Mesenchymal stem cell (in vitro differentiated cells and primary cell): Measurements from ENCODE around the gene DNAJC8.

Experiments
- DNase-seq: peaks from one replicate; pipeline ENCODE4 v3.0.0-alpha.2; 2013
- H2AFZ ChIP-seq: one replicate; pipeline ENCODE4 v1.6.1; 2013; ENCODE audit warnings: low read depth, mild to moderate bottlenecking, control low read depth, inconsistent platforms, low read length, moderate library complexity
- H2AK5ac ChIP-seq: 2 replicates; pipeline ENCODE4 v1.6.1; 2013; ENCODE audit warnings: low read length, moderate library complexity, mild to moderate bottlenecking, inconsistent platforms; ENCODE audit not compliant: severe bottlenecking
- H2BK120ac ChIP-seq: one replicate; pipeline ENCODE4 v1.6.1; 2013; ENCODE audit warnings: low read depth, mild to moderate bottlenecking, inconsistent platforms, low read length, moderate library complexity
- H2BK12ac ChIP-seq, 2 experiments: one replicate each; pipeline ENCODE4 v1.6.1; 2013; ENCODE audit warnings: inconsistent platforms in 2 of 2, low read length in 2 of 2, mild to moderate bottlenecking in 2 of 2, moderate library complexity in 2 of 2, control low read depth in 1 of 2
- H2BK15ac ChIP-seq: one replicate; pipeline ENCODE4 v1.6.1; 2013; ENCODE audit warnings: mild to moderate bottlenecking, low read depth, inconsistent platforms; ENCODE audit not compliant: poor library complexity, severe bottlenecking
- H2BK5ac ChIP-seq: 2 replicates; pipeline ENCODE4 v1.6.1; 2013; ENCODE audit warnings: low read depth, mild to moderate bottlenecking, low read length, control low read depth, inconsistent platforms; ENCODE audit not compliant: poor library complexity, severe bottlenecking
- H3K14ac ChIP-seq, 2 experiments: one replicate each; pipeline ENCODE4 v1.6.1; 2013; ENCODE audit warnings: inconsistent platforms in 2 of 2, low read length in 2 of 2, control low read depth in 1 of 2, mild to moderate bottlenecking in 1 of 2, moderate library complexity in 1 of 2
- H3K18ac ChIP-seq, 2 experiments: one replicate each; pipeline ENCODE4 v1.6.1; 2013; ENCODE audit warnings: inconsistent platforms in 2 of 2, low read length in 2 of 2, control low read depth in 1 of 2, low read depth in 1 of 2, mild to moderate bottlenecking in 1 of 2
- H3K23ac ChIP-seq, 2 experiments: one replicate each; pipeline ENCODE4 v1.6.1; 2013; ENCODE audit warnings: inconsistent platforms in 2 of 2, low read length in 2 of 2, mild to moderate bottlenecking in 2 of 2, moderate library complexity in 2 of 2, control low read depth in 1 of 2
- H3K27ac ChIP-seq: 2 replicates; pipeline ENCODE4 v1.5.1; 2013; ENCODE audit warnings: mild to moderate bottlenecking, moderate library complexity, low read length, control low read depth, inconsistent platforms; ENCODE audit not compliant: poor library complexity, severe bottlenecking
- H3K27me3 ChIP-seq, 2 experiments: 2 replicates each; pipeline versions ENCODE4 v1.6.1 to v1.7.0; 2013; ENCODE audit warnings: low read length in 2 of 2, mild to moderate bottlenecking in 2 of 2, moderate library complexity in 2 of 2, control low read depth in 1 of 2, inconsistent platforms in 1 of 2; ENCODE audit not compliant: control insufficient read depth in 1 of 2, insufficient read depth in 1 of 2
- H3K36me3 ChIP-seq, 2 experiments: 2 replicates each; pipeline versions ENCODE4 v1.6.1 to v1.7.0; 2013; ENCODE audit warnings: low read length in 2 of 2, control low read depth in 1 of 2, inconsistent platforms in 1 of 2, low read depth in 1 of 2, mild to moderate bottlenecking in 1 of 2; ENCODE audit not compliant: insufficient read depth in 2 of 2, control insufficient read depth in 1 of 2
- H3K4ac ChIP-seq, 2 experiments: one replicate each; pipeline ENCODE4 v1.6.1; 2013; ENCODE audit warnings: inconsistent platforms in 2 of 2, low read length in 2 of 2, mild to moderate bottlenecking in 2 of 2, moderate library complexity in 2 of 2, control low read depth in 1 of 2, low read depth in 1 of 2
- H3K4me1 ChIP-seq: 2 replicates; pipeline ENCODE4 v1.6.1; 2013; ENCODE audit warnings: low read depth, low read length, control low read depth; ENCODE audit not compliant: control insufficient read depth, insufficient read depth
- H3K4me2 ChIP-seq: 2 replicates; pipeline ENCODE4 v1.6.1; 2013; ENCODE audit warnings: low read length, mild to moderate bottlenecking, inconsistent platforms; ENCODE audit not compliant: poor library complexity, severe bottlenecking
- H3K4me3 ChIP-seq, 2 experiments: 2 replicates each; pipeline versions ENCODE4 v1.5.1 to v1.7.0; 2013; ENCODE audit warnings: low read length in 2 of 2, mild to moderate bottlenecking in 2 of 2, control low read depth in 1 of 2, low read depth in 1 of 2; ENCODE audit not compliant: insufficient read depth in 1 of 2
- H3K79me1 ChIP-seq: replicated peaks from 2 replicates; pipeline ENCODE4 v1.6.1; 2013; ENCODE audit warnings: mild to moderate bottlenecking, control low read depth, low read length, inconsistent platforms; ENCODE audit not compliant: poor library complexity, severe bottlenecking
- H3K9ac ChIP-seq: 2 replicates; pipeline ENCODE4 v1.7.0; 2013; ENCODE audit warnings: mild to moderate bottlenecking, low read length, moderate library complexity
- H3K9me3 ChIP-seq: 2 replicates; pipeline ENCODE4 v1.7.0; 2013; ENCODE audit warnings: mild to moderate bottlenecking, low read length; ENCODE audit not compliant: control insufficient read depth
- H4K8ac ChIP-seq: one replicate; pipeline ENCODE4 v1.6.1; 2013; ENCODE audit warnings: inconsistent platforms, mild to moderate bottlenecking, low read length, moderate library complexity
- H4K91ac ChIP-seq: one replicate; pipeline ENCODE4 v1.6.1; 2013; ENCODE audit warnings: mild to moderate bottlenecking, low read length, inconsistent platforms
- whole genome bisulfite sequencing: methylation state at CpG from one replicate; pipeline ENCODE4 v1.1.7; 2013; ENCODE audit warnings: mixed read lengths; 5-methylcytosine and 5-hydroxymethylcytosine counted together

Gene DNAJC8

DNA sequence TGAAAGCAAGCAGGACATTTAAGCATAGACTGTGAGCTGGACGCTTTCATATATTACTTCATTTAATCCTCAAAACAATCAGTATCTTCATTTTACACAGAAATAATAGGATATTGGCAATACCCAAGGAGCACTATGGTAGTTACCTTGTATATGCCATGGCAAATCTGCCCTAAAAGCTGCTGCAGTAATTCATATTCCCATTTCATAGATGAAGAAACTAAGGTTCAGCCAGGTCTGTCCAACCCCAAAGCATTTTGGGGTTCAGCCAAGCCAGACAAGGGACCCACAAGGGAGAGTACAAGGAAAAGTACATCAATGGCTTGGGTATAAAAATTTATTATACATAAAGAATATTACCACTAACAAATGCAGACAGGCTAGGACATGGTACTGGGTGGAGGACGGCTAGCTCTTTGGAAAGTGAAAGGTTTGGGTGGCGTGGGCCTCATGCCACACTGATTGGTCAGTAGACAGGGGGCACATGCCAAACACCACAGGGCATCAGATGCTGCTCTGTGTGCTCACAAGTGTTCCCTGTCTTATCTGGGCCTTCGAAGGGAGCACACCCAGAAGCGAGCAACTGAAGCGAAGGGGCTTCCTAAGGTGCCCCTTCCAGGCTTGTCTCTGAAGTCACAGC, 32.5 kb downstream of the DNAJC8 start:
- no peak overlapping the region for H2BK5ac ChIP-seq
- no peak overlapping the region for H2BK12ac ChIP-seq
- H3K4ac ChIP-seq: no peak overlapping the region
- no peaks in the 10 kb centered on the region for H3K9me3 ChIP-seq
- H3K79me1 ChIP-seq: peaks cover 2% of the 10 kb centered on the region
- no peak overlapping the region for H4K91ac ChIP-seq
- WGBS: 99% methylated on average over 6 of the region's 6 CpGs
- H2AFZ ChIP-seq: no peak overlapping the region
- H2AK5ac ChIP-seq: no peak overlapping the region
- no peak overlapping the region for H3K18ac ChIP-seq
- no peak overlapping the region for H4K8ac ChIP-seq
- DNase-seq: no peak
- no peak overlapping the region for H3K27ac ChIP-seq
- H3K23ac ChIP-seq: no peak overlapping the region
- no peak overlapping the region for H2BK15ac ChIP-seq
- H3K36me3 ChIP-seq: peaks cover 50 to 66% of the 10 kb centered on the region in 2 experiments
- no peak overlapping the region for H3K9ac ChIP-seq
- H3K14ac ChIP-seq: no peak overlapping the region
- H3K4me2 ChIP-seq: no peak overlapping the region
- no peak overlapping the region for H2BK120ac ChIP-seq
- H3K4me3 ChIP-seq: no peak overlapping the region
- H3K4me1 ChIP-seq: peaks cover 14% of the 10 kb centered on the region
- no peaks in the 10 kb centered on the region for H3K27me3 ChIP-seq

DNA sequence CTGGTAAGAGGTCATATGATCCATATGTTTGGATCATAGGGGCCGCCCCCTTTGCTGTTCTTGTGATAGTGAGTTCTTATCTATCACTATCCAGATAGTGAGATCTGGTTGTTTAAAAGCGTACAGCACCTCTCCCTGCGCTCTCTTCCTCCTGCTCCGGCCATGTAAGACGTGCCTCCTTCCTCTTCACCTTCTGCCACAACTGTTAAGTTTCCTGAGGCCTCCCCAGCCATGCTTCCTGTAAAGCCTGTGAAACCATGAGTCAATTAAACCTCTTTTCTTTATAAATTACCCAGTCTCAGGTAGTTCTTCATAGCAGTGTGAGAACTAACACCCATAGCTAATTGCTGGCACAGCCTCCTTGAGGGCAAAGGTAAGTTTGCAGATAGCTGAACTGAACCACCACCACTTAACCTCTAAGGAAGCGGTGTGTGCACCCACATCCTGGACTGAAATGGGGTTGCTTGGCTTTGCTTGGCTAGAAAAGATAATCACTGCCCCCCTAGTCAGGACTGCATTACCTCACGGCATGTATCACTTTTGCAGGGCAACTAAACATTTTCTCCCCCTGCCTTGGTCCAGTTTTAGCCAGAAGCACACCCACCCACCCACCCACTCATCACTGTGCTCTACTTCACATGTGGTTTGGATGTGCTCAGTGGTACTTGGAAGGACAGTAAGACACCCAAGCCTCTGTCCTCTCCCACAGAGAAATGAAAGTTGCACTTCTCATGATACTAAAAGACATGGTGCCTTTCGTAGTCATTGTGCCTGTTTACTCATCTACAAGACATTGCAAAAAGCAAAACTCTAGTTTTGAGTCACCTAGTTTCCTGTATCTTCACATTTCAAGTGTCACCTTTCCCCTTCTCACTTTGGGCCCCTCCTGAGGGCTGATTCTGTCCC, 33.2 kb downstream of the DNAJC8 start:
- Histone ChIP-seq H3K36me3 (peaks cover 46 to 58% of the 10 kb centered on the region in 2 experiments), H3K27ac (no peak overlapping the region), H4K91ac (no peak overlapping the region), H3K4me2 (no peak overlapping the region), H3K18ac (no peak overlapping the region), H3K9ac (no peak overlapping the region), H3K9me3 (no peaks in the 10 kb centered on the region), H3K4ac (no peak overlapping the region), H4K8ac (no peak overlapping the region), H3K23ac (no peak overlapping the region), H3K14ac (no peak overlapping the region), H2BK12ac (no peak overlapping the region), H3K27me3 (no peaks in the 10 kb centered on the region), H2BK5ac (no peak overlapping the region), H2AK5ac (no peak overlapping the region), H2AFZ (no peak overlapping the region), H3K4me3 (no peak overlapping the region), H2BK120ac (no peak overlapping the region), H3K4me1 (peaks cover 14% of the 10 kb centered on the region), H2BK15ac (no peak overlapping the region), H3K79me1 (no peaks in the 10 kb centered on the region)
- no peak for DNase-seq
- 96% methylated on average over 6 of the region's 8 CpGs for WGBS

- H3K27me3 ChIP-seq: no peaks in the 10 kb centered on the region
- H3K36me3 ChIP-seq: peaks cover 36 to 41% of the 10 kb centered on the region in 2 experiments
- no peak overlapping the region for H3K23ac ChIP-seq
- H2BK120ac ChIP-seq: no peak overlapping the region
- 95% methylated on average over 11 of the region's 12 CpGs for WGBS
- no peak overlapping the region for H2AK5ac ChIP-seq
- H3K4ac ChIP-seq: no peak overlapping the region
- no peaks in the 10 kb centered on the region for H3K79me1 ChIP-seq
- H2BK12ac ChIP-seq: no peak overlapping the region
- H2BK15ac ChIP-seq: no peak overlapping the region
- H3K4me1 ChIP-seq: peaks cover 14% of the 10 kb centered on the region
- no peak overlapping the region for H4K8ac ChIP-seq
- no peak overlapping the region for H3K9ac ChIP-seq
- no peak overlapping the region for H3K14ac ChIP-seq
- H2BK5ac ChIP-seq: no peak overlapping the region
- H3K4me2 ChIP-seq: no peak overlapping the region
- DNase-seq: no peak
- no peak overlapping the region for H3K4me3 ChIP-seq
- H3K9me3 ChIP-seq: no peaks in the 10 kb centered on the region
- no peak overlapping the region for H3K27ac ChIP-seq
- no peak overlapping the region for H2AFZ ChIP-seq
- no peak overlapping the region for H3K18ac ChIP-seq
- H4K91ac ChIP-seq: no peak overlapping the region
Observed at GRCh38 chr1:28197682-28198415, 35.0 kb downstream of the DNAJC8 start.

DNA sequence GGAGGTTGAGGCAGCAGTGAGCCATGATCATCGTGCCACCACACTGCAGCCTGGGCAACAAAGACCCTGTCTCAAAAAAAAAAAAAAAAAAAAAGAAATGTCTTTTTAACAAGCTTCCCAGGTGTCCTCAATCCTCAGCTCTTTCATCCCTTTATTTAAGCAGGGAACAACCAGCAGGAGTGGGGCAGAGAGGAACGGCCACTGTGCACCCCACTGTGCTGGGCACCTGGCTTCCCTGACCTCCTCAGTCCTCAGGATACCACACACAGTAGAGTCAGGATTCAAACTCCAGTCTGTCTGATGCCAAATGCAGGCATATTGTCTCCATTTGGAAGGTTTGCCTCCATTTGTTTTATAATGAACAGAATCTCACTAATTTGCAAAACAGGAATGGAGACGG, 36.5 kb downstream of the DNAJC8 start:
- no peaks in the 10 kb centered on the region for H3K9me3 ChIP-seq
- H3K4me1 ChIP-seq: peaks cover 14% of the 10 kb centered on the region
- H4K8ac ChIP-seq: no peak overlapping the region
- H3K4ac ChIP-seq: no peak overlapping the region
- H3K36me3 ChIP-seq: peaks cover 26 to 32% of the 10 kb centered on the region in 2 experiments
- no peak overlapping the region for H3K14ac ChIP-seq
- H2BK120ac ChIP-seq: no peak overlapping the region
- no peak for DNase-seq
- H2BK5ac ChIP-seq: no peak overlapping the region
- H3K4me2 ChIP-seq: no peak overlapping the region
- H3K9ac ChIP-seq: no peak overlapping the region
- no peaks in the 10 kb centered on the region for H3K27me3 ChIP-seq
- H3K23ac ChIP-seq: no peak overlapping the region
- no peak overlapping the region for H2BK15ac ChIP-seq
- H2AK5ac ChIP-seq: no peak overlapping the region
- H3K79me1 ChIP-seq: no peaks in the 10 kb centered on the region
- H2BK12ac ChIP-seq: no peak overlapping the region
- no peak overlapping the region for H3K27ac ChIP-seq
- H2AFZ ChIP-seq: no peak overlapping the region
- H3K18ac ChIP-seq: no peak overlapping the region
- no peak overlapping the region for H4K91ac ChIP-seq
- 95% methylated on average over 3 of the region's 3 CpGs for WGBS
- H3K4me3 ChIP-seq: no peak overlapping the region
